Stimulated activated CD4-positive, alpha-beta T cell treated with anti-CD3 and anti-CD28 coated beads, Interleukin-12 subunit alpha, Interleukin-12 subunit beta, amount 100 ng/mL, for 48 hours (primary cell): ENCODE data around the gene NHP2.
A peak's percentile ranks its signal among the peaks of the same experiment; 100 is the strongest.
"Not testable (repeated sequence)": the region's sequence is repeated elsewhere in the genome, so short reads cannot be mapped to it uniquely, and the experiment has no call there.

Source experiments
- DNase-seq, 3 donors: peaks; one replicate each; pipeline ENCODE4 v3.0.0-alpha.2; 2020; ENCODE audit warnings: low read depth in 2 of 3, low spot score in 1 of 3

NHP2 gene

GRCh38 chr5:178153530-178154340, at the start of gene NHP2:
Gene NHP2 (minus strand): TSS chr5:178153885. CDS start chr5:178153817, 68 bp downstream.
- DNase-seq = peak; percentile 98 to 99 (median 99)

DNA sequence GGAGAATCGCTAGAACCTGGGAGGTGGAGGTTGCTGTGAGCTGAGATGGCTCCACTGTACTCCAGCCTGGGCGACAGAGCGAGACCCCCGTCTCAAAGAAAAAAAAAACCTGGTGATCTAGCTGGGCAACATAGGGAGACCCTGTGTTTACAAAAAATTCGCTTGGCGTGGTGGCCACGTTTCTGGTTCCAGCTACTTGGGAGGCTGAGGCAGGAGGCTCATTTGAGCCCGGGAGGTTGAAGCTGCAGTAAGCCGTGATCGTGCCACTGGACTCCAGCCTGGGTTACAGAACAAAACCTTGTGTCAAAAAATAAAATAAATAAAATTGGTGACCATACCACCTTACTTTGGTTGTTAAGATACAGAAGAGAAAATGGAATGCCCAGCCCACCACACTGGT, 48.9 kb upstream of the NHP2 start:
- DNase-seq = no peak

DNA sequence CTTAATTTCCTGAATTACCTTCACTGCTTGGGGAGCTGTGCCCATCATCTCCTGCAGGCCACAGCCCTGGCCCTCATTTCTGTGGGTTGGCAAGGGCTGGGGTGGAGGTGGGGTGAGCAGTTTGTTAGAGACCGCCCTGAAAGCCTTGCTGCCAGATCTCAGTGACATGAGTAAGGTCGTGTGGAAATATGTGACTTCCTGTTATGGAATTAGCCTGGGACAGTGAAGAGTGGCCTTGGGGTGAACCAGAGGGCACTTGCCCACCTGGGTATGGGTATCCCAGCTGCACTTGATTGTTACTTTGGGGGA, 48.2 kb upstream of the NHP2 start:
- no peak for DNase-seq

GRCh38 chr5:178201221-178201926, 47.7 kb upstream of the NHP2 start:
- no peak for DNase-seq

DNA sequence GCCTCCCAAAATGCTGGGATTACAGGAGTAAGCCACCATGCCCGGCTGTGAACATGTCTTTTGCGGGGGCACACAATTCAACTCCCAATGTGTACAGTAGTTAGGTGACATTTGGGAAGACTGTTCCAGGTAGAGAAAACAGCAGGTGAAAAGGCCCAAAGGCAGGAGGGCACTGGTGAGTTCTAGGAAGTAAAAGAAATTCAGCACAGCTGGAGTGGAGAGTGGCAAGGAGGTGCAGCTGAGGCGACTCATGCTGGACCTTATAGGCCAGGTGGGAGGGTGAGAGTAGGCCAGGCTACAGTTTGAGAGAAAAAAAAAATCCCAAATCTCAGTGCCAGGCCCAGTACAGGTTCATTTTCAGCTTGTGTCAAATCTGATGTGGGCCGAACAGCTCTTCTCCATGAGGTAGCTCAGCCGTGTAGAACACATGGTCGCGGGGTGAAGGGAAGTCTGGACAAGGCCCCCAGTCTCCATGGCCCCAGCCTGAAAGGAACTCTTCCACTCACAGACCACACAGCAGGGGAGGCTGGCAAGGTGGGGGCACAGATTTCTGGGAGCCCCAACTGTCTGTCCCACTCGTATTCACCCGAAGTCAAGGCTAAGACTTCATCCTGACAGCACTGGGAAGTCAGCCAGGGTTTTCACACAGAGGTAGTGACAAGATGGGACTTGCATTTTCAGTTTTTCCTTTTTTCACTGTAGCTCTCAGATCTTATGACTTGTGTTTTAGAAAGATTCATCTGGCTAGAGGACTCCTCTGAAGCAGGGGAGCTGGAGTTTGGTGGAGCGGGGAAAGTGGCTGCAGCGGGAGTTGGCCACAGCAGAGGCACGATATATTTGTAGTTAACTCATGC, 46.1 kb upstream of the NHP2 start:
- no peak for DNase-seq

GRCh38 chr5:178198706-178199105, 45.0 kb upstream of the NHP2 start:
- DNase-seq = no peak

DNA sequence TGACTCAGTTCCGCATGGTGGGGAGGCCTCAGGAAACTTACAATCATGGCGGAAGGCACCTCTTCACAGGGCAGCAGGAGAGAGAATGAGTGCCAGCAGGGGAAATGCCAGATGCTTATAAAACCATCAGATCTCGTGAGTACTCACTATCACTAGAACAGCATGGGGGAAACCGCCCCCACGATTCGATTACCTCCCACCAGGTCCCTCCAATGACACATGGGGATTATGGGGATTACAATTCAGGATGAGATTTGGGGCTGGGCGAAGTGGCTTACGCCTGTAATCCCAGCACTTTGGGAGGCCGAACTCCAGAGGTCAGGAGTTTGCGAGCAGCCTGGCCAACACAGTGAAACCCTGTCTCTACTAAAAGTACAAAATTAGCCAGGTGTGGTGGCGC, 44.5 kb upstream of the NHP2 start:
- not testable (repeated sequence) for DNase-seq

GRCh38 chr5:178196986-178197385, 43.3 kb upstream of the NHP2 start:
- DNase-seq = no peak

GRCh38 chr5:178196281-178196812, 42.7 kb upstream of the NHP2 start:
- no peak for DNase-seq

DNA sequence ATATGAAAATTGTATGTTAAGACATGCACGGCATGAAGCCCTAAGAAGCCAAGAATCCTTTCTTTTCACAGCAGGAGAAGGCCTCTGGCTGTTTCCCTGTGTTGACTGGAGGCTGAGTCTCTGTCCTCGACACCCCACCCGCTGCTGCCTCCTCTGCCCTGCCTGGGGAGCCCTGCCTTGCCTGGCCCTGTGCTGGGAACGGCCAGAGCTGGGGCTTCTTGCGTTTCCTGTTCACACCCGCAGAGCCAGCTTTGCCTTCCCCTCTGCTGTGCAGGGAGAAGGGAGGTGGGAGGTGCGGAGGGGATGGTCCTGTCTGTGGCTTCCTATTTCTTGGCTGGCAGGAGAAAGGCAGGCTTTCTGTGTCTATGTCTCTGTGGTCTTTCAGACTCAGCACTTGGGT, 40.3 kb upstream of the NHP2 start:
- DNase-seq = no peak

GRCh38 chr5:178193251-178193809, 39.6 kb upstream of the NHP2 start:
- no peak for DNase-seq

DNA sequence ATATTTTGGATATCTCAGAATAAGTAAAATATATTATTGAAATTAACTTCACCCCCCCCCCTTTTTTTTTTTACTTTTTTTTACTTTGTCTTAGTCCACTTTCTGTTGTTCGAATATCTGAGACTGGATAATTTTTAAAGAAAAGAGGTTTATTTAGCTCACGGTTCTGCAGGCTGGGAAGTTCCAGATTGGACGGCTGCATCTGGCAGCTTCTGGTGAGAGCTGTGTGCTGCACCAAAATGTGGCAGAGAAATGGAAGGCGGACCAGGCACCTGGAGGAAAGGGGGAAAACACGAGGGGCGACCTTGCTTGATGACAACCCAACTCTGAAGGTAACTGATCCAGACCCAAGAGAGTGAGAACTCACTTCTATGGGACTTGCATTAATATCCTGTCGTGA, 39.1 kb upstream of the NHP2 start:
- no peak for DNase-seq

DNA sequence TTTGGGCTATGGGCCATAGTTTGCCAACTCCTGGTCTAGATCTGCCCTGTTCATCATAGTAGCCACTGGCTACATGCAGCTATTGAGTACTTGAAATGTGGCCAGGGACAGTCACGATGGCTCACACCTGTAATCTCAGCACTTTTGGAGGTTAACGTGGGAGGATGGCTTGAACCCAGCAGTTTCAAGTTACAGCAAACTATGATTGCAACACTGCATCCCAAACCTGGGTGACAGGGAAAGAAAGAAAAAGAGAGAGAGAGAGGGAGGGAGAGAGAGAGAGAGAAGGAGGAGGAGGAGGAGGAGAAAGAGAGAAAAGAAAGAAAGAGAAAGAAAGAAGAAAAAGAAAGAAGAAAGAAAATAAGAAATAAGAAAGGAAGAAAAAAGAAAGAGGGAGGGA, 38.6 kb upstream of the NHP2 start:
- no peak for DNase-seq

DNA sequence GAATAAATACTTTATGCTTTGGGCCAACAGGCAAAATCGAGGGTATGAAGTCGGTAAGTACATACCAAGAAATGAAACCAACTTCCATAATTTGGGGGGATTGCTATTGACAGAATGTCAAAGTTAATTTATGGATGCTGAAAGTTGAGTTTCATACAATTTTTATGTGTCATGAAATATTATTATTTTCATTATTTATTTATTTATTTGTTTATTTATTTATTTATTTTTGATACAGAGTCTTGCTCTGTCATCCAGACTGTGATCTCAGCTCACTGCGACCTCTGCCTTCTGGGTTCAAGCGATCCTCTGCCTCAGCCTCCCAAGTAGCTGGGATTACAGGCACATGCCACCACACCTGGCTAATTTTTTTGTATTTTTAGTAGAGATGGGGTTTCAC, 38.0 kb upstream of the NHP2 start:
- no peak for DNase-seq

GRCh38 chr5:178189433-178189832, 35.7 kb upstream of the NHP2 start:
- DNase-seq = no peak

- no peak for DNase-seq
Observed at GRCh38 chr5:178187014-178187413, 33.3 kb upstream of the NHP2 start, which contains the start of gene GMCL2. Gene GMCL2 (minus strand): TSS chr5:178187371. CDS start chr5:178187299, 72 bp downstream.

GRCh38 chr5:178186427-178186826, 32.7 kb upstream of the NHP2 start:
- DNase-seq = no peak

- no peak for DNase-seq
Observed at GRCh38 chr5:178182158-178182876, 28.6 kb upstream of the NHP2 start.

GRCh38 chr5:178180141-178180863, 26.6 kb upstream of the NHP2 start:
- no peak for DNase-seq

DNA sequence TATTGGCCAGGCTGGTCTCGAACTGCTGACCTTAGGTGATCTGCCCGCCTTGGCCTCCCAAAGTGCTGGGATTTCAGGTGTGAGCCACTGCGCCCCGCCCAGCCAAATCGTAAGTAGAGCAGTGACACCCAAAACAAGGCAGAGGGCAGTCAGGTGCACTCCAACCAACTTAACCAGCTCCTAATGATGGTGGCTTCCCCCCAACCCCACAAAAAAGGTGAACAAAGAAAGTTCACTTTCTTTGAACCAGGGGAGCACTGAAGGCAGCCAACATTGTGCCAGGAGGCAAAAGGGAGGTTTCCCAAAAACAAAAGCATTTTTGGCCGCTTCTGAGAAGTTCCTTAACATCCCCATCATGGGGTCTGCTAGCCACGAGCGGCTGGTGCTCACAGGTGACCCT, 23.9 kb upstream of the NHP2 start:
- no peak for DNase-seq
